Measurements from ENCODE around the gene ABHD17A.

DNA sequence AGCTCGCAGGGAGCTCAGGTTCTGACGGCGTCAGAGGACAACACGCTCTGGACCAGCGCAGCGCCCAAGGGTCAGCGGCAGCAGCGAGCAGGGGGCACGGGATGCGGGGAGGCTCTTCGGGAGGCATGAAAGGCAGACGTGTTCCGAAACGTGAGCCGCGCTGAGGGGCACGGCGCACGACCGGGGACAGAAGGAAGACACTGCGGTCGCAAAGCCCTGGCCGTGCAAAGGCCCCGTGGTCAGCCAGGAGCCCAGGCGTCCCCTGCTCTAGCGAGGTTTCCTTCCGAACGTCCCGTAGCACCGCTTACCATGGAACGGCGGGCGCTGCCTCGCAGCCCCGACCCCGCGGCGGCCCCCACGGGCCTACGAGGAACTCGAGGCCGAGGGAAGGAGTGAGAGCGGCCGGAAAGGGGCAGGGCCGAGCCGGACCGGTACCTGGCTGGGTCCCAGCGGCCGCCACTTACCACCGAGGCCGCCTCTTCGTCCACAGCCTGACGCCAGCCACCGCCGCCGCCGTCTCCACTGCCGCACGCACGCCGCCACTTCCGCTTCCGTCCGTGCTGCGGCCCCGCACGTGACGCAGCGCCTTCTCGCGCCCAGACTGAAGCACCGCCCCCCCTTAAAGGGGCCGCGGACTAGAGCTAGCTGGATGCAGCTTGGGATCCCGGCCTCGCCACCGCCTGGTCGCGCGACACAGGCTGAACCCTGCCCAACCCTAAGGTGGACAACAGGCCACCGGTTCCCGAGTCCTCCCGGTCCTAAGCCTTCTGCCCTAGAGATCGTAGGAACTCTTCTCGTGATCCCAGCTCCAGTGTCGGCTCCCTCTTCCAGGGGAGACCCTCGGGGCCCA, 9.4 kb downstream of the ABHD17A start:
- TF ChIP-seq, protein P1, sequence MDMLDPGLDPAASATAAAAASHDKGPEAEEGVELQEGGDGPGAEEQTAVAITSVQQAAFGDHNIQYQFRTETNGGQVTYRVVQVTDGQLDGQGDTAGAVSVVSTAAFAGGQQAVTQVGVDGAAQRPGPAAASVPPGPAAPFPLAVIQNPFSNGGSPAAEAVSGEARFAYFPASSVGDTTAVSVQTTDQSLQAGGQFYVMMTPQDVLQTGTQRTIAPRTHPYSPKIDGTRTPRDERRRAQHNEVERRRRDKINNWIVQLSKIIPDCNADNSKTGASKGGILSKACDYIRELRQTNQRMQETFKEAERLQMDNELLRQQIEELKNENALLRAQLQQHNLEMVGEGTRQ (IDR thresholded peaks at IDR 0.05; ENCODE audit: borderline replicate concordance, low read depth, low read length) = peak; percentile 93
- TF ChIP-seq RAD21 (IDR thresholded peaks at IDR 0.05; ENCODE audit: low read length) = no peak
- TF ChIP-seq EP300 (IDR thresholded peaks at IDR 0.05; ENCODE audit: borderline replicate concordance in 1 of 2, low read depth in 1 of 2, low read length in 1 of 2) = no peak
